Measurements from ENCODE around the gene ZNF609.

DNA sequence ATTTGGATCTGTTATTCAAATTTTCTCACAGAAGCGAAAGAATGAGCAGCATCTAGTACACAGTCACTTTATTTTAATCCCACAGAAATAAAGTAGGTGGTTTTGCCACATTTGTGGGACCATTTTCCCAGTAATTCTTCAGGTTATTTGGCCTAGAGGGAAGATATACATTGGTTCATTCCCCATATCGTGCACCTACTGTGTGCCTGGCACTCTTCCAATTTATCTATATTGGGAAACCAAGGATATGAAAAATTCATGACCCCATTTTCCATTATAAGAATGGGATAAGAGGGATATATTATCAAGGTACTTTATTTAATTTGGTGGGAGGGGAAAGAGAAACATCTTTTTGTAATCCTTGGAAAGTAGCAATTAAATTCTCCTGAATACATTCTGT is 37.7 kb upstream of the ZNF609 start:
- TF ChIP-seq TAF1 (IDR thresholded peaks at IDR 0.05; ENCODE audit: borderline replicate concordance, low read depth, low read length), result no peak
- TF ChIP-seq POLR2AphosphoS5 (IDR thresholded peaks at IDR 0.05; ENCODE audit: low read depth, low read length), result no peak

Data from GM12892 (cell line).